DMS 273 (cell line): Measurements from ENCODE around the gene NFILZ.
A peak's percentile ranks its signal among the peaks of the same experiment; 100 is the strongest.

Experiments
- DNase-seq: peaks from one replicate; lab custom pipeline; 2025; ENCODE audit not compliant: unreplicated experiment; lab: John Stamatoyannopoulos, UW

Gene NFILZ

GRCh38 chr19:8641221-8641907 lies 10.9 kb downstream of the NFILZ start:
- no peak for DNase-seq

DNA sequence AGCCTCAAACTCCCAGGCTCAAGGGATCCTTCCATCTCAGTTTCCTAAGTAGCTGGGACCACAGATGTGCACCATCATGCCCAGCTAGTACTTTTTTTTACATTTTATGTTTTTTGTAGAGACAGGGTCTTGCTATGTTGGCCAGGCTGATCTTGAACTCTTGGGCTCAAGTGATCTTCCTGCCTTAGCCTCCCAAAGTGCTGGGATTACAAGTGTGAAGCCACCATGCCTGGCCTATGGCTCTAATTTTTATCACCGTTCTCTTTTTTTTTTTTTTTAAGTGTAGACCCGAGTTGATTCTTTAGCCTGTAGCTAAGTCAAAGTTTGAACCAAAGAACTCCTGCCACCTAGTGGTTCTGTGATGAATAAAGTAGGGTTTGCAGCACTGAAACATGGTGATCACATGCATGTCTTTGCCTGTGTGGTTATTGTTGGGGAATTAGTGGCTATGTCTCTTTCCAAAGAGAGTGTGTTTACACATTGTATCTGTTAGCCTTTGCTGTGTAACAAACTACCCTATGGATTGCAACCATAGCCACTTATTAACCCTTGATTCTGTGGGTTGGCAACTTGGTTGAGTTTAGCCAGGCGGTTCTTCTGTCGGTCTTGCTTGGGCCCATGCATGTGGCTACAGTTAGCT lies 11.6 kb downstream of the NFILZ start:
- DNase-seq, result peak; percentile 53

GRCh38 chr19:8642561-8642960 lies 12.1 kb downstream of the NFILZ start:
- no peak for DNase-seq

DNA sequence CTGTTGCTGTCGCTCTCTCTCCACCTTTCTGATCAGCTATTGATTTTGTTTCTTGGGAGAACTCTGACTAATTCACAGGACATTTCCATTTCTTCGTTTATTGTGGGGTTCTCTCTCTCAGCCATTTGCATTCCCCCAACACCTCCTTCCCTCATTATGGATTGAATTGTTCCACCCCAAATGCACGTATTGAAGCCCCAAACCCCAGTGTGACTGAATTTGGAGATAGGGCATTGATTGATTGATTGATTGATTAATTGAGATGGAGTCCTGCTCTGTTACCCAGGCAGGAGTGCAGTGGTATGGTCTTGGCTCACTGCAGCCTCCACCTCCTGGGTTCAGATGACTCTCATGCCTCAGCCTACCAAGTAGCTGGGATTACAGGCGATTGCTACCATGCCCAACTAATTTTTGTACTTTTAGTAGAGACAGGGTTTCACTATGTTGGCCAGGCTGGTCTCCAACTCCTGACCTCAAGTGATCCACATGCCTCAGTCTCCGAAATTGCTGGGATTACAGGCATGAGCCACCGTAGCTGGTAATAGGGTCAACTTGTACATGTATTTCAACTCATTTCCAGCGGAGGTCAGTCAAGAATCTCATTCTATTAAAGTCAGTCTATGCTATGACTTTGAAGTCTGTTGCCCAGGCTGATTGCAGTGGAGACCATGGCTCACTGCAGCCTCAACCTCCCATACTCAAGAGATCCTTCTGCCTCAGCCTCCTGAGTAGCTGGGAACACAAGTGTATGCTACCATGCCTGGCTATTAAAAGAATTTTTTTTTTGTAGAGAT lies 13.6 kb downstream of the NFILZ start:
- no peak for DNase-seq

DNA sequence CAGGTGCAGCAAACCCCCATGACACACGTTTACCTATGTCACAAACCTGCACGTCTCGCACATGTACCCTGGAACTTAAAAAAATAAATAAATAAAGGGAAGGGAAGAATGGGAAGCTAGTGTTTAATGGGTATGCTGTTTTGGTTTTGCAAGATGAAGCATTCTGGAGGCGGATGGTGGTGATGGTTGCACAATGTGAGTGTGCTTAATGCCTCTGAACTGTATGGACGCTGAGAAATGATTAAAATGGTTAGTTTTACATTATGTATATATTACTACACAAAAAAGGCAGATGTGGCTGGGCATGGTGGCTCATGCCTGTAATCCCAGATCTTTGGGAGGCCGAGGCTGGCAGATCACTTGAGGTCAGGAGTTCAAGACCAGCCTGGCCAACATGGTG lies 17.8 kb downstream of the NFILZ start:
- DNase-seq, result no peak

DNA sequence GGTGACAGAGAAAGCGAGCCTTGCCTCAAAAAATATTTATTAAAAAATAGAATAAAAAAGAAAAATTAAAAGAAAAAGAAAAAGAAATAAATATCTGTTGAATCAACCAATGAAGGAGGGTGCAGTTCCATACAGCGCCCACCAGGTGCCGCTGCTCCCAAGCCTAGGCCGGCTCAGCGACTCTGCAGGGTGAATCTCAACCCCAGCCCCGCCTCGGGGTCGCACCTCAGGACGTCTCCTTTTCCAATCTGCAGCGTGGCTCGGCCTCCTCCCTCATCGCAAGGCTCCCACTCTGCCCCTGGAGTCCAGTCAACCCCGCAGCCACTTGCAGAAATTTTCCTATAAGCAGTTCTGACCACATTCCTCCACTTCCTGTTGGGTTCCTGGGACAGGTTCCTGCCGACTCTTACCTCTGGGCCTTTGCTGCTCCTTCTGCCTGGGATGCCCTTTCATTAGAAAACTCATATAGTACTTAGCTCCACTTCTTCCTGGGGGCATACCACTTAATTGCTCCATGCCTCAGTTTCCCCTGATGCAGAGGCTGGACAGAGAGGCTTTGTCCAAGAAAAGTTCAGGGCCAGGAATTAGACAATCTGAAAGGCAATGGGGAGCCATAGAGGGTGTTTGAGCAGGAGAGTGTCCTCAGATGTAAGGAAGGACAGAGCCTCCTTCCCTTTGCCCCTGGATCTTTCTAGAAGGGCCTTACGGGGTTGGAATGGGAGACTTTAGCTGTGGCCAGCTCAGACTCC lies 24.3 kb downstream of the NFILZ start:
- DNase-seq, result peak; percentile 74

- DNase-seq, result no peak
Observed at GRCh38 chr19:8655340-8655709, 24.9 kb downstream of the NFILZ start.

- no peak for DNase-seq
Observed at GRCh38 chr19:8657869-8658268, 27.4 kb downstream of the NFILZ start.

GRCh38 chr19:8659905-8660304 lies 29.5 kb downstream of the NFILZ start:
- DNase-seq, result no peak

- no peak for DNase-seq
Observed at GRCh38 chr19:8662263-8662662, 31.8 kb downstream of the NFILZ start.

GRCh38 chr19:8663920-8664670 lies 33.7 kb downstream of the NFILZ start:
- no peak for DNase-seq

DNA sequence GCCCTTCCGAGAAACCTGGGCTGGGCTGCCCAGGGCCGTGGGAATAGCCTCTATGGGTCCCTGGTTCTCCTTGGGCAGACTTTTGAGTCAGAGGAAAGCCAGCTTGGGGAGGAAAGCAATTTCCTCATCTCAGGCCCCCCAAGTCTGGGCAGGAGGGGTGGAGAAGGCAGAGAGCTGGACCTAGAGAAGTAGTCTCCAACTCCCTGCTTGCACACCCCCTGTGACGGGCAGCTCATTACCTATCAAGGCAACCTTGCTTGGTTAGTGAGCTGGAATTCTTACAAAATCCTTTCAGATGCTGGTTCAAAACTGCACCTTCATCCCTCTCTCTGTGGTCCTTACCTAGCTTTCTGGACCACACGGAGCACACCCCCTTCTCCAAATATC lies 34.2 kb downstream of the NFILZ start:
- DNase-seq, result no peak

- DNase-seq, result no peak
Observed at GRCh38 chr19:8665468-8666213, 35.2 kb downstream of the NFILZ start.

DNA sequence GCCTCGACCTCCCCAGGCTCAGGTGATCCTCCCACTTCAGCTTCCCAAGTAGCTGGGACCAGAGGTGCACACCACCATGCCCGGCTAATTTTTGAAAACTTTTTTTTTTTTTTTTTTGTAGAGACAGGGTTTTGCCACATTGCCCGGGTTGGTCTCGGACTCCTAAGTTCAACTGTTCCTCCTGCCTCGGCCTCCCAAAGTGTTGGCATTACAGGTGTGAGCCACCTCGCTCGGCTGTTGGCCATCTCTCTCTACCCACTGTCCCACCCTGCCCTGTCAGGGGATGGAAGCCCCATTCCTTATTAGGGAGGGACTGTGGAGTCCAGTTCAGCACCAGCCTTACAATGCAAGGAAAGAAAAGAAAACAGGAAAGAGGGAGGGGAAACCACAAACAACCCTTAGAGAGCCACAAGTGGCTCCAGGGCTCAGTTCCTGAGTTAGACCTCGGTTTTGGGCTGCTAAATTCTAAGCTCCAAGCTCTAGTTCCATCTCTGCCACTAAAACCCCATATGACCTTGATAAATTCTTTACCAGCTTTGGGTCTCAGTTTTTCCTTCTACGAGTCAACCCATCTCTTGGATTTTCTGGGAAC lies 36.5 kb downstream of the NFILZ start:
- no peak for DNase-seq

- no peak for DNase-seq
Observed at GRCh38 chr19:8673276-8673891, 43.0 kb downstream of the NFILZ start.

GRCh38 chr19:8675066-8675465 lies 44.6 kb downstream of the NFILZ start:
- no peak for DNase-seq

DNA sequence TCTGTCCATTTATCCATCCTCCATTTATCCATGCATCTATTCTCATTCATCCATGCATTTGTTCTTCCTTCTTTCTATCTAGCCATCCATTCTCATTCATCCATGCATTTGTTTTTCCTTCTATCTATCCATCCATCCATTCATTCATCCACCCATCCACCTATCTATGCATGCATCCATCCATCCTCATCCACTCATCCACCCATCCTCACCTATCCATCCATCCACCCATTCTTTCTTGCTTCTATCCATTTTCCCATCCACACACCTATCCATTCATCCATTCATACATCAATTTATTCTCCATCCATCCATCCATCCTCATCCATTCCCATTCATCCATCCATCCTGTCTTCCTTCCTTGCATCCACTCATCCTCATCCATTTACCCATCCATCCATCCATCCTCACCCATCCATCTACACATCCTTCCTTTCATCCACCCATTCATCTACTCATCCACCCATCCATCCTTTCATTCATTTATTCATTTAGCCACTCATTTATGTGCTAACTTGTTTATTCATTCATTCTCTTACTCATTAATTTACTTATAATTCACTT lies 47.9 kb downstream of the NFILZ start:
- DNase-seq, result no peak
